Naive B cell (primary cell): ENCODE measurements around the gene NUBPL. TPM values are rescaled to one million over a fixed set of nuclear protein-coding genes. Genes with fewer than 3 reads are reported as not detected.
A peak's percentile ranks its signal among the peaks of the same experiment; 100 is the strongest.
"Not testable (repeated sequence)": the region's sequence is repeated elsewhere in the genome, so short reads cannot be mapped to it uniquely, and the experiment has no call there.

Experiments
- ATAC-seq, 2 donors: fragments of 150-1000 bp; cut with Tn5 transposase; 2 replicates each; pipeline ENCODE4 v1.10.0; 2021; ENCODE audit warnings: low read depth in 2 of 2, mild to moderate bottlenecking in 2 of 2, moderate library complexity in 2 of 2
- DNase-seq: peaks from one replicate; pipeline ENCODE4 v3.0.0; 2022
- H3K27ac Mint-ChIP-seq, 6 donors: one replicate each; pipeline ENCODE4 v1.8.0; 2020 to 2022; ENCODE audit warnings: mild to moderate bottlenecking in 6 of 6, mixed read lengths in 6 of 6, moderate library complexity in 5 of 6, inconsistent platforms in 2 of 6
- H3K27me3 Mint-ChIP-seq, 3 donors: one replicate each; pipeline ENCODE4 v1.8.0; 2021 to 2022; ENCODE audit warnings: mixed read lengths in 3 of 3, mild to moderate bottlenecking in 1 of 3
- H3K36me3 Mint-ChIP-seq, 2 donors: one replicate each; pipeline ENCODE4 v1.8.0; 2020 to 2022; ENCODE audit warnings: mixed read lengths in 2 of 2, inconsistent platforms in 1 of 2, mild to moderate bottlenecking in 1 of 2
- H3K4me1 Mint-ChIP-seq, 3 donors: one replicate each; pipeline ENCODE4 v1.8.0; 2020 to 2022; ENCODE audit warnings: mixed read lengths in 3 of 3, inconsistent platforms in 1 of 3, mild to moderate bottlenecking in 1 of 3, moderate library complexity in 1 of 3
- H3K4me3 Mint-ChIP-seq, 8 donors: one replicate each; pipeline ENCODE4 v1.8.0; 2020 to 2022; ENCODE audit warnings: mild to moderate bottlenecking in 8 of 8, mixed read lengths in 8 of 8, moderate library complexity in 8 of 8, inconsistent platforms in 2 of 8
- H3K9me3 Mint-ChIP-seq, 7 donors: one replicate each; pipeline ENCODE4 v1.8.0; 2020 to 2022; ENCODE audit warnings: mixed read lengths in 7 of 7, mild to moderate bottlenecking in 5 of 7, inconsistent platforms in 2 of 7, moderate library complexity in 1 of 7
- polyA plus RNA-seq, 6 donors: library from polyadenylated mRNA; unstranded; fragments of 300-500 nt; fragmentation: Illumina TruSeq; gene quantifications; one replicate each; pipeline ENCODE4 v1.2.3, GENCODE V29; 2021; ENCODE audit warnings: low read depth in 6 of 6

Gene NUBPL
- polyA plus RNA-seq, 6 donors from 2014 or later: 5.9 to 9.2 (median 8.6) TPM

DNA sequence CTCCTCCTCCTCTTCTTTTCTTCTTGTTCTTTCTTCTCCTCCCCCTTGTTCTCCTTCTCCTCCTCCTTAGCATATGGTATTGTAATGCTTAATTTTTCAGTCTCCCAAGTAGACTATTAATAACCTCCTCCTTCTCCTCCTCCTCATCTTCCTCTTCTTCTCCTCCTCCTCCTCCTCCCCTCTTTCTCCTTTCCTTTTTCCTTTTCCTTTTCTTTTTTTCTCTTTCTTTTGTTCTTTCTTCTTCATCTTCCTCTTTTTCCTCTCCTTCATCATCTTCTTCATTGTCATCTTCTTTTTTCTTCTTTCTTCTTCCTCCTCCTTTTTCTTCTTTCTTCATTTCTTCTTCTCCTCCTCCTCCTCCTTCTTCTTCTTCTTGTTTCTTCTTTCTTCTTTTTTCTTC, 264.3 kb downstream of the NUBPL start:
- no peak for ATAC-seq
- H3K27me3 Mint-ChIP-seq: no peaks in the 10 kb centered on the region
- H3K4me3 Mint-ChIP-seq: no peak overlapping the region
- H3K9me3 Mint-ChIP-seq: no peaks in the 10 kb centered on the region
- no peaks in the 10 kb centered on the region for H3K4me1 Mint-ChIP-seq
- H3K27ac Mint-ChIP-seq: peak overlapping the region in 1 of 6 donors; percentile 16
- no peaks in the 10 kb centered on the region for H3K36me3 Mint-ChIP-seq
- no peak for DNase-seq

DNA sequence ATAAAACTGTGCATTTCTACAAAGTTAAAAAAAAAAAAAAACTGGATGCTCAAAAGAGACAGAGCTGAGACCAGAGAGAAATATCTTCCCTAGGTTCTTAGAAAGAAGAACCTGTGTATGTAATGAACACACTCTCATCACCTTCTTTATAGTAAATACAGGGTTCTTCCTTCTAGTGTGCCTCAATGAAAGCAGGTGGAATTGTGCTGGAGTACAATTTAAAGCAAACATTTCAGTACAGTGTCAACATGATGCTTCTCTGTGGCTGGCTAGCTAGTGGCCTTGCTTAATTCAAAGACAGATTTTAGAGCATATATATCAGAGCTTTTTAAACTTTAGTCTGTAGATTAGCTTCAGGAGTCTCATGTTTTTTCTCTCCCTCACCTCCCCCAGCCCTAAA, 266.1 kb downstream of the NUBPL start:
- H3K27me3 Mint-ChIP-seq: no peaks in the 10 kb centered on the region
- H3K36me3 Mint-ChIP-seq: no peaks in the 10 kb centered on the region
- no peaks in the 10 kb centered on the region for H3K9me3 Mint-ChIP-seq
- DNase-seq: no peak
- no peaks in the 10 kb centered on the region for H3K4me1 Mint-ChIP-seq
- ATAC-seq: no peak
- H3K27ac Mint-ChIP-seq: no peak overlapping the region
- H3K4me3 Mint-ChIP-seq: no peak overlapping the region

DNA sequence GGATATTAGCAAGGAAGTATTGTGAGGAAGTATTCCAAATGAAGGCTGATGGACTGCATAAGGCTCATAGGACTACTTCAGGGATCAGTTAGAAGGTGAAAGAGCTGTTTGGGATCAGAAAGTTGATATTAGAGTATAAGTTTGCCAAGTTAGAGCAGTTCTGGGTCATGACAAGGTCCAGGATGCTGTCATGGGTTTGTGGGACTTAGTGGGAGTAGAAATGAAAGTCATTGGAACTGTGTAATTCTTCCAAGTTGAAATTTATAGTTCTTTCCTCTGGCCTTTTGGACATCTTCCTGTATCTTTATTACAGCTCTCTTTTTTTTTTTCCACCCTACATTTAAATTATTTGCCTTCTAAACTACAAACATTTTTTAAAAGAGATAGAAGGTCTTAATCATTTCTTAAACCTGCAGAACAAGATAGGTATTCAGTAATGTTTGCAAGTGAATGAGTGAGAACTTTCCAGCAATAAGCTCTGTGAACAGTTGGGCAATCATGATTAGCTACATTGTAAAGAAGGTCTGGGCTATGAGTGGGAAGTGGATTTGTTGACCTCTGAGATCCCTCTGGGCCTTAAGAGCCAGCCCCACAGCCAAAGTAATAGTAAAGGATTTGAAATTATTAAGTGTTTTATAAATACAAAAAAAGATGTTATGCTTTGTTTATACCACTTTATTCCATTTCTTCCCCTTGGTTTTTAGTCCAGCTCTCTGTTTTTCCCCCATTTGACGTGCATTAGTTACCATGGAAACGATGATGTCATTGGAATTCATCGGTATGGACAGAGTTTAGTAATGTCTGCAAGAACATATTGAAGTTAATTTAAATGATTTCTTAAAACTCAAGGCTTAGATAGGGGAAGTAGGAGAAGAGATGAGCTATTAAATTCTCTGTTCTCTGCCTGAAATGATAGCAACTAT, 268.0 kb downstream of the NUBPL start:
- no peaks in the 10 kb centered on the region for H3K4me1 Mint-ChIP-seq
- no peaks in the 10 kb centered on the region for H3K36me3 Mint-ChIP-seq
- no peaks in the 10 kb centered on the region for H3K9me3 Mint-ChIP-seq
- H3K27me3 Mint-ChIP-seq: no peaks in the 10 kb centered on the region
- peak overlapping the region in 1 of 6 donors; percentile 30 for H3K27ac Mint-ChIP-seq
- ATAC-seq (no peak), DNase-seq (no peak)
- no peak overlapping the region for H3K4me3 Mint-ChIP-seq

DNA sequence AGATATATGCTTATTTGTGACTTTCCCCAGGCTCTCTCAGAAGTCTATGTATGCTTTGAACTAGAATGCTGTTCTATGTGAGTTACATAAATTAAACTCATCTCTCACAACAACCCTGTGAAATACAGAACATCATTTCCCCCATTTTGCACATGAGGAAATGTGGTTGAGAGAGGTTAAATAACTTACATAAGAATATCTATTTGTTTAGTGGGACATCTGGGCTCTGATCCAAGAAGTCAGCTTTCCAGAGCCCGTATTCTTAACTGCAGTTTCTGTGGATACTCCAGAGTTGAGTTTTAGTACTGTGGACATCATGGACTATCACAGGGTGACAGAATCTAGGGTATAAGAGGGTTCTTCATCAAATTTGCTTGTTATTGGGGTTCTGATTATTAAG, 273.4 kb downstream of the NUBPL start:
- DNase-seq (no peak), ATAC-seq (no peak)
- H3K27ac Mint-ChIP-seq: no peak overlapping the region
- peaks cover 6 to 13% of the 10 kb centered on the region in 2 donors for H3K36me3 Mint-ChIP-seq
- no peak overlapping the region for H3K4me3 Mint-ChIP-seq
- no peaks in the 10 kb centered on the region for H3K27me3 Mint-ChIP-seq
- no peaks in the 10 kb centered on the region for H3K9me3 Mint-ChIP-seq
- no peaks in the 10 kb centered on the region for H3K4me1 Mint-ChIP-seq

DNA sequence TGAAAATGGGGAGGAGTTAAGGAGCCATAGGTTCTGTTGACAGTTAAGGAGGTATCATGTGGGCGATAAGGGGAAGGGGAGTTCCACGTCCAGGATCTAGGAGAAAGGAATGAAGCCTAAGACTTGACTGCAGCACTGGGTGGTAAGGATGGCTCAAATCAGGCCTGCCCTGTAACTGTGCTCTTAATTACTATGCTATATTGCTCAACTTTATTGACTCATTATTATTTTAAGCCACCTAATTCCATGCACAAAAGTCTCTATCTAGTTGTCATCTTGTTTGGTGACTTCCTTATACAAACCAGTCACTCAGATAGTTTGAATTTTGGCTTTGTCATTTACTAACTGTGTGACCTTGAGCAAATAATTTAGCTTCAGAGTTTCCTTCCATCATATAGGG, 273.8 kb downstream of the NUBPL start:
- H3K9me3 Mint-ChIP-seq: no peaks in the 10 kb centered on the region
- DNase-seq (no peak), ATAC-seq (no peak)
- H3K36me3 Mint-ChIP-seq: peaks cover 8 to 16% of the 10 kb centered on the region in 2 donors
- H3K27me3 Mint-ChIP-seq: no peaks in the 10 kb centered on the region
- no peak overlapping the region for H3K4me3 Mint-ChIP-seq
- H3K27ac Mint-ChIP-seq: no peak overlapping the region
- H3K4me1 Mint-ChIP-seq: no peaks in the 10 kb centered on the region

DNA sequence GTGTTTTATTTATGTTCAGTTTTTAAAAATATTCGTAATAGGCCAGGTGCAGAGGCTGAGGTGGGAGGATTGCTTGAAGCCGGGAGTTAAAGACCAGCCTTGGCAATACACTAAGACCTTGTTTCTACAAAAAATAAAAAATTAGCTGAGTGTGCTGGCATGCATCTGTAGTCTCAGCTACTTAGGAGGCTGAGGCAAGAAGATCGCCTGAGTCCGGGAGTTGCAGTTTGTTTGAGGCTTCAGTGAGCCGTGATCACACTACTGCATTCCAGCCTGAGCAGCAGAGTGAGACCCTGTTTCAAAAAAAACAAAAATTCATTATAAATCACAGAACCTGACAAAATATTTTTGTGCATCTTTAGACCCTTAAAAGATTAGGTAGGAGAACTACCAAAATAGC, 275.8 kb downstream of the NUBPL start:
- Mint-ChIP-seq H3K27ac (no peak overlapping the region), H3K9me3 (no peaks in the 10 kb centered on the region), H3K4me1 (no peaks in the 10 kb centered on the region), H3K4me3 (no peak overlapping the region), H3K27me3 (no peaks in the 10 kb centered on the region), H3K36me3 (peaks cover 8 to 16% of the 10 kb centered on the region in 2 donors)
- DNase-seq (no peak), ATAC-seq (no peak)

DNA sequence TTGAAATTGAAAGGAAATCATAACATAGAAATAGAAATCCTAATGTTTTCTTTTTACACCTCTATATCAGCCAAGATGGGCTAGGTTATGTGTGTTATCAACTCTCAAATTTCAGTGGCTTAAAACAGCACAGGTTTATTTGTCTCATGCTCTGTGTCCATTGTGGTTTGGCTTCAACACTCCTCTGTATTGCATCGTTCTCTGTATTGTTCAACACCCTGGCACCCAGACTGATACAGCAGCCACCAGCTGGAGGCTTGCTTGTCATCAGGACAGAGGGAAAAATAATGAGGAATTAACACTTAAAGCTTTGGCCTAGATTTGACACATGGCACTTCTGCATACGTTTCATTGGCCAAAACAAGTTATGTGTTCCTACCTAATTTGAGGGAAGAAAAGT, 281.7 kb downstream of the NUBPL start:
- ATAC-seq (no peak), DNase-seq (no peak)
- peaks cover 0 to 6% (median 0%) of the 10 kb centered on the region in 3 donors for H3K4me1 Mint-ChIP-seq
- no peak overlapping the region for H3K4me3 Mint-ChIP-seq
- H3K27me3 Mint-ChIP-seq: no peaks in the 10 kb centered on the region
- H3K9me3 Mint-ChIP-seq: no peaks in the 10 kb centered on the region
- H3K36me3 Mint-ChIP-seq: peaks cover 19 to 21% of the 10 kb centered on the region in 2 donors
- no peak overlapping the region for H3K27ac Mint-ChIP-seq

DNA sequence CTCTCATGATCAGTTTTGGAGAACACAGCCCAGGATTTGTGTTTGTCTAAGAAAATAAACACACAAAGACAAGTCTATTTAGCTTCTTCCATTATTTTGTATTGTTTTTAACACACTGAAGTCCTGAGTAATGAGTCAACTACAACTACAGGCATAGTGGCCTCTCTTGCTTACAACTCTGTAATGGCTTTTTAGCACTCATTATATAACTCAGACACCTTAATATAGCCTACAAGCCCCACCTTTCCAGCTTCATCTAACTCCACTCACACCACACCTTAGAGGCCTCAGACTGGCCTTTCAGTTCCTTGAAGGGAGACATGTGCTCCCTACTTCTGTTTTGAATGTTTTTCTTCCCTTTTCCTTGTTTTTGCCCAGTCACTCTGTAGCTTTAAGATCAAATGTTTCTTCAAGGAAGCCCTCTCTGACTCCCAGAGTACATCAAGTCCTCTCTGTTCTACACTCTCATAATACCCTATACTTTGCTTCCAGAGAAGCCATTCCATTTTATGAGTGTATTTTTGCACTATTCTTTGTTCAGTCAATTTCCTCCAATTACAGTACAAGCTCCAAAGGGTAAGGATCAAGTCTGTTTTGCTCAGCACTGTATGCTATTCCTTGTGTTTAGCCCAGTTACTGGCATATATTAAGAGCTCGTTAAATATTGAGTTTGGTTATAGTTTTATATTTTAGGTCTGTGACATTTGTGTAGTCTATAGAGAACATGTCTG, 282.3 kb downstream of the NUBPL start:
- peaks cover 0 to 6% (median 0%) of the 10 kb centered on the region in 3 donors for H3K4me1 Mint-ChIP-seq
- ATAC-seq: no peak
- peaks cover 19 to 20% of the 10 kb centered on the region in 2 donors for H3K36me3 Mint-ChIP-seq
- DNase-seq: no peak
- H3K27me3 Mint-ChIP-seq: no peaks in the 10 kb centered on the region
- peak overlapping the region in 1 of 6 donors; percentile 84 for H3K27ac Mint-ChIP-seq
- H3K9me3 Mint-ChIP-seq: no peaks in the 10 kb centered on the region
- no peak overlapping the region for H3K4me3 Mint-ChIP-seq

DNA sequence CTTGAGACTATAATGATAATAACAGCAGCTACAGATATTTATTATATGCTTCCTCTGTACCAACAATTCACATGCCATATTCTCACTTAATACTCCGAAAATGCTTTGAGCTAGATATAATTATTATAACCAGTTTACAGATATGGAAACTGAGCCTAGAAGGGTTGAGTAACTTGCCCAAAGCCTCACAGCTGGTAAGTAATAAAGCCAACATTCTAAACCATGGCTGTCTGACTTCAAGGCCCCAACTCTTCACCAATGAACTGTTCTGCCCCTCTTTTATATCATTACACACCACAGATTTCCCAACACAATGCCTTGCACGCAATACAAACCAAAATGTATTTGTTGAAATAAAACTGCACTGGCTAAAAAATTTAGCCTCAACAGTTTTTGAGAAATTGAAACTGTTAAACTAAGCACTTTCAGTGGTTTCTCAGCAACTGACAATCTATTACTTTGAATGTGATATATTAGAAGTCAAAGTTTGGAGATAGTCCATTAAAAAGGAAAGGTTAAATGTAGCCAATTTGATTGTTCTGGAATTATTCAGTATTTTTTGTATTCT, 293.4 kb downstream of the NUBPL start:
- Mint-ChIP-seq H3K4me1 (no peaks in the 10 kb centered on the region), H3K27me3 (no peaks in the 10 kb centered on the region), H3K4me3 (no peak overlapping the region), H3K9me3 (peaks cover 0 to 4% (median 0%) of the 10 kb centered on the region in 7 donors), H3K36me3 (peaks cover 30 to 55% of the 10 kb centered on the region in 2 donors), H3K27ac (no peak overlapping the region)
- ATAC-seq: no peak
- DNase-seq: no peak

DNA sequence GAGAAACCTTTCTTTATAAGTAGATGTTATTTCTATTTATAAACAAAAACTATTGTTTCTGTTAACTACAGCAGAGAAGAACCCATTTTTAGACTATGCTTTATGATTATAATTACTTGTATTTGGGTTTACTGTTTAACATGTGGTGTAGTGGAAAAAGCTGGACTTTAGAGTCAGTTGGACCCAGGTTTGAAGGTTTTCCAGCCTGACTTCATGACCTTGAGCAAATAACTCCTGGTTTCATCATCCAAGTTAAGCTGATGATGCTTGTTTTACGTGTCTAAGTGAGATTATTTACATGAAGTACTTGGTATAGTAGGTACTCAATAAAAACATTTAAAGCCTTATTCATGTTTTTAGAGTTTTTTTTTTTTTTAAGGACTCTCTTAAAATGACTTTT, 294.1 kb downstream of the NUBPL start:
- peaks cover 30 to 48% of the 10 kb centered on the region in 2 donors for H3K36me3 Mint-ChIP-seq
- no peak for ATAC-seq
- H3K9me3 Mint-ChIP-seq: peaks cover 0 to 4% (median 0%) of the 10 kb centered on the region in 7 donors
- no peaks in the 10 kb centered on the region for H3K27me3 Mint-ChIP-seq
- no peak overlapping the region for H3K27ac Mint-ChIP-seq
- H3K4me3 Mint-ChIP-seq: no peak overlapping the region
- DNase-seq: no peak
- H3K4me1 Mint-ChIP-seq: no peaks in the 10 kb centered on the region

DNA sequence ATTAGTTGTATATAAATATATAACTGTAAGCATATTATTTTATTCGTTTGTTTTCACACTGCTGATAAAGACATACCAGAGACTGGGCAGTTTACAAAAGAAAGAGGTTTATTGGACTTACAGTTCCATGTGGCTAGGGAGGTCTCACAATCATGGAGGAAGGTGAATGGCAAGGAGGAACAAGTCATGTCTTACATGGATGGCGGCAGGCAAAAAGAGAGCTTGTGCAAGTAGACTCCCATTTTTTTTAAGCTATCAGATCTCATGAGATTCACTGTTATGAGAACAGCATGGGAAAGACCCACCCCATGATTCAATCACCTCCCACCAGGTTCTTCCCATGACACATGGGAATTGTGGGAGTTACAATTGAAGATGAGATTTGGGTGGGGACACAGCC, 294.8 kb downstream of the NUBPL start:
- ATAC-seq, H3K4me3 Mint-ChIP-seq, H3K4me1 Mint-ChIP-seq, DNase-seq, H3K27me3 Mint-ChIP-seq, H3K9me3 Mint-ChIP-seq, H3K27ac Mint-ChIP-seq: not testable (repeated sequence)
- peaks cover 35 to 44% of the 10 kb centered on the region in 2 donors for H3K36me3 Mint-ChIP-seq

DNA sequence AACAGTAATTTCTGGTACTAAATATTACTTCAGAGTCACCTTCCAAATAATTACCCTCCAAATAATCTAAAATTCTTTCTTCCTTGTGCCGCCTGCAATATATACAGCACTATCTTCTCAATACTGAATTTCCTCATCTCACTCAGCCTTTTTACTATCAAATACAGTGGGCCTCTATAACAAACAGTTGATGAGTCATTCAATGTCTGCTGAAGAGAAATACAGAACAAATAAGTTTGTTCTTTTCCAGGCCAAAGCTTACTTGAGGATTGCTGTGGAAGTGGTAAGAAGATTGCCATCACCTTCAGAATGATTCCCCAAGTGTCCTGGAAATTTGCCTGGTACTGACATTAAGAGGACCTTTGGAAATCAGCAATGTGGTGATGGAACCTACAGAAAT, 297.7 kb downstream of the NUBPL start:
- DNase-seq (no peak), ATAC-seq (no peak)
- Mint-ChIP-seq H3K9me3 (peaks cover 0 to 15% (median 4%) of the 10 kb centered on the region in 7 donors), H3K4me3 (no peak overlapping the region), H3K27ac (no peak overlapping the region), H3K36me3 (peaks cover 29 to 44% of the 10 kb centered on the region in 2 donors), H3K27me3 (no peaks in the 10 kb centered on the region), H3K4me1 (no peaks in the 10 kb centered on the region)

DNA sequence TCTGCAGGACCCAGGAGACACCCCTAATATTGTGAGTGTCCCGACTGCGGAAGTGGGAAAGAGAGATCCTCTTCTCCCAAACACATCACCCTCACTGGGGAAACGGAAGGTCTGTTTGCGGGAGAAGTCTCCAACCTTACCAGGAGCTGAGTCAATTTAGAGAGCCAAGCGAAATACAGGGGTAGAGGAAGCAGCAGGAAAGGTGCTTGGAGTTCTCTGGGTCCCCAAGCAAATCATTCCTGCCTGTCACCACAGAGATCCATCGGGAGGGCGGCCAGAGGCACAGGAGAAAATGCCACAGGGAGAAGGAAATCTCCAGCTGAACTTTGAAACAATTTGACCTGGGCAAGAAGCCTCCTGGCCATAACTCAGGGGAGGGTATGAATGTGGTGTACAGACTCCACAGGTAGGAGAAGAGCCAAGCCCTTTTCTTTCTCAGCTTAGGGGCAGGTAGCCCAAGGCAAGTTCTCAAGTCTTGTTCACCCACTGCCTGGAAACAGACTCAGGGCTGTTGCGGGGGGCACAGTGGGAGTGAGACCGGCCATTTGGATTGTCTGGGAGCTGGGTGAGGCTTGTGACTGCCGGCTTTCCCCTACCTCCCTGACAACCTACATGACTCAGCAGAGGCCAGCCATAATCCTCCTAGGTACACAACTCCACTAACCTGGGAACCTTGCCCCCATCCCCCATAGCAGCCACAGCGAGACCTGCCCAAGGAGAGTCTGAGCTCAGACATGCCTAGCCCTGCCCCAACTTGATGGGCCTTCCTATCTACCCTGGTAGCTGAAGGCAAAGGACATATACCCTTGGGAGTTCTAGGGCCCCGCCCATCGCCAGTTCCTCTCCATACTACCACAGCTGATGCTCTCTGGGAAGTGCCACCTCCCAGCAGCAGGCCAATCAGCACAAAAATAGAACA, 304.0 kb downstream of the NUBPL start:
- ATAC-seq (no peak), DNase-seq (no peak)
- H3K4me3 Mint-ChIP-seq: no peak overlapping the region
- peaks cover 22 to 31% of the 10 kb centered on the region in 2 donors for H3K36me3 Mint-ChIP-seq
- no peak overlapping the region for H3K27ac Mint-ChIP-seq
- peaks cover 6 to 12% (median 8%) of the 10 kb centered on the region in 3 donors for H3K27me3 Mint-ChIP-seq
- H3K9me3 Mint-ChIP-seq: peaks cover 23 to 72% (median 38%) of the 10 kb centered on the region in 7 donors
- peaks cover 0 to 10% (median 5%) of the 10 kb centered on the region in 3 donors for H3K4me1 Mint-ChIP-seq
